Bronchial epithelial cell (primary cell): ENCODE results near the gene FTO. TPM values are rescaled to one million over a fixed set of nuclear protein-coding genes. Genes with fewer than 3 reads are reported as not detected.
"Not testable (repeated sequence)": the region's sequence is repeated elsewhere in the genome, so short reads cannot be mapped to it uniquely, and the experiment has no call there.

ENCODE experiments used
- DNase-seq: peaks from one replicate; pipeline ENCODE4 v3.0.0-alpha.2; 2010; ENCODE audit warnings: low read depth
- FAIRE-seq: peaks from 2 replicates; lab custom pipeline; 2011; peaks lifted over from hg19 to GRCh38; lab: Jason Lieb, UNC
- H3K27me3 ChIP-seq: 2 replicates; pipeline ENCODE4 v1.5.1; 2011; ENCODE audit warnings: low read length; ENCODE audit not compliant: control insufficient read depth, insufficient read depth
- H3K36me3 ChIP-seq: 2 replicates; pipeline ENCODE4 v1.5.1; 2011; ENCODE audit warnings: low read length; ENCODE audit not compliant: control insufficient read depth, insufficient read depth
- H3K4me3 ChIP-seq: 2 replicates; pipeline ENCODE4 v1.5.1; 2011; ENCODE audit warnings: mild to moderate bottlenecking, low read depth, low read length, control low read depth
- total RNA-seq: library from RNA; depleted of rRNA; stranded (reverse); fragments of >200 nt; gene quantifications from 2 replicates; pipeline ENCODE4 v1.2.1, GENCODE V29; 2014
- TF ChIP-seq, protein P1 (sequence below): IDR thresholded peaks from 2 replicates; pipeline ENCODE4 v1.5.1; 2011; ENCODE audit warnings: mild to moderate bottlenecking, moderate library complexity, low read length, control low read depth, inconsistent platforms; ENCODE audit not compliant: insufficient read depth, severe bottlenecking

FTO gene
- total RNA-seq, 1 donor from 2014 or later = 41.6 TPM

DNA sequence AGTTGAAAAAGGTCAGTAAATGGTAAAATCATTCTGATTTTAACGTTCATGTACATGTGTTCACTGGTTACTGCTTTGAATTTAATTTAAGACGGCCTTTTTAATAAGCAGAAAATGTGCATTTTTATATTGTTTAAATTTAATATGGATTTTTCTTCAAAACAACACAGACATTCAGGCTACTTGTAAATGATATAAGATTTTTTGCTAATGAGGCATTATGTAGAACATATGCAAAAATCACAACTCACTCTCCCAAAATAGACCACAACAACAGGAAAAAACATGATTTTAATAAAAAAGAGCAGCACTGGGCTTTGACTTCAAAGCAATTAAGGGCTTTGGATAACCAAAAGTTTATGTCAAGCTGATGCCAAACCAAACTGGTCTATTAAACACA is 22.6 kb upstream of the FTO start:
- Histone ChIP-seq H3K4me3 (no peak overlapping the region), H3K36me3 (no peaks in the 10 kb centered on the region), H3K27me3 (no peaks in the 10 kb centered on the region)
- no peak for DNase-seq
- TF ChIP-seq, protein P1, sequence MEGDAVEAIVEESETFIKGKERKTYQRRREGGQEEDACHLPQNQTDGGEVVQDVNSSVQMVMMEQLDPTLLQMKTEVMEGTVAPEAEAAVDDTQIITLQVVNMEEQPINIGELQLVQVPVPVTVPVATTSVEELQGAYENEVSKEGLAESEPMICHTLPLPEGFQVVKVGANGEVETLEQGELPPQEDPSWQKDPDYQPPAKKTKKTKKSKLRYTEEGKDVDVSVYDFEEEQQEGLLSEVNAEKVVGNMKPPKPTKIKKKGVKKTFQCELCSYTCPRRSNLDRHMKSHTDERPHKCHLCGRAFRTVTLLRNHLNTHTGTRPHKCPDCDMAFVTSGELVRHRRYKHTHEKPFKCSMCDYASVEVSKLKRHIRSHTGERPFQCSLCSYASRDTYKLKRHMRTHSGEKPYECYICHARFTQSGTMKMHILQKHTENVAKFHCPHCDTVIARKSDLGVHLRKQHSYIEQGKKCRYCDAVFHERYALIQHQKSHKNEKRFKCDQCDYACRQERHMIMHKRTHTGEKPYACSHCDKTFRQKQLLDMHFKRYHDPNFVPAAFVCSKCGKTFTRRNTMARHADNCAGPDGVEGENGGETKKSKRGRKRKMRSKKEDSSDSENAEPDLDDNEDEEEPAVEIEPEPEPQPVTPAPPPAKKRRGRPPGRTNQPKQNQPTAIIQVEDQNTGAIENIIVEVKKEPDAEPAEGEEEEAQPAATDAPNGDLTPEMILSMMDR = no peak
- no peak for FAIRE-seq

DNA sequence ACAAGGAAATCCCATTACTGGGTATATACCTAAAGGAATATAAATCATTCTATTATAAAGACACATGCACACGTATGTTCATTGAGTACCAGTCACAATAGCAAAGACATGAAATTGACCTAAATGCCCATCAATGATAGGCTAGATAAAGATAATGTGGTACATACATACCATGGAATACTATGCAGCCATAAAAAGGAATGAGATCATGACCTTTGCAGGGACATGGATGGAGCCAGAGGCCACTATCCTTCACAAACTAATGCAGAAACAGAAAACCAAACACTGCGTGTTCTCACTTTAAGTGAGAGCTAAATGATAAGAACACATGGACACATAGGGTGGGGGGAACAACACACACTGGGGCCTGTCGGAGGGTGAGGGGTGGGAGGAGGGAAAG is 18.6 kb upstream of the FTO start:
- H3K27me3 ChIP-seq, DNase-seq, H3K36me3 ChIP-seq, FAIRE-seq, H3K4me3 ChIP-seq: not testable (repeated sequence)

DNA sequence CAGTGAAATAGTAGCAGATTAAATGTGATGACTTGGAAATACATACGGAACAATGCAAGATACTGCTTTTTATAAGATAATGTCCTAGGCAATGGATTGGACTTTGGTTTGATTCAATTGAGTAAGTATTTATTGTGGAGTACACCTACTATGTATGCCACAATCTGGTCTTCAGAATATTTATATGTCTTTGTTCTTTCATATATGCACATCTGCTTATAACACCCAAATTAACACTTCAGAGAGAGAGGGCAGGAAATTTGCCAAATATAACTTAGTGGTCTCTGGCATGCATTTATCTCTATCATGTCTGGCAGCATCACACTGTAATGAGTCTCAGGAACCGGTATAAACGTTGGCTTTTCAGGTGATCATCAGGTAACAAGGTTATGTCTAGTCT is 17.2 kb upstream of the FTO start:
- TF ChIP-seq, protein P1 = no peak
- Histone ChIP-seq H3K4me3 (no peak overlapping the region), H3K36me3 (no peaks in the 10 kb centered on the region), H3K27me3 (no peaks in the 10 kb centered on the region)
- FAIRE-seq = no peak
- no peak for DNase-seq

DNA sequence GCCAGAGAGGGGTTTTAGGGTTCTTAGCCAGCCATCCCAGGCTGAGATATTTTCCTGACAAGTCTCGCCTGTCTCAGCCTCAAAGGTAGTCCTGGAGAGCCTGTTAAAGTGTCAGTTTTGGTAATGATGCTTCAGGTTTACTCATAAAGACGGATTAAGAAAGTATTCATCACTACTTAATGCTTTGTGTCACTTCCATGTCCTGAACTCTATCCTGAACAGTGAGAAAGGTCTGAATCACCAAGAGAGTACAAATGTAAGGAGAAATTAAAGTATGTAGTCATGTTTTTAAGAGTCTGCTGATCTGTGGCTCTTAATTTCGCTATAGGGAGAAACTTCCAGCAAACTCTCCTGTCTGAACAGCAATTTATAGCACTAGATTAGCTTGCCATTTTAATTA is 14.3 kb upstream of the FTO start:
- Histone ChIP-seq H3K4me3 (no peak overlapping the region), H3K36me3 (peaks cover 1% of the 10 kb centered on the region), H3K27me3 (no peaks in the 10 kb centered on the region)
- DNase-seq (peak; percentile 70), FAIRE-seq (peak; percentile 18)
- TF ChIP-seq, protein P1 = no peak

DNA sequence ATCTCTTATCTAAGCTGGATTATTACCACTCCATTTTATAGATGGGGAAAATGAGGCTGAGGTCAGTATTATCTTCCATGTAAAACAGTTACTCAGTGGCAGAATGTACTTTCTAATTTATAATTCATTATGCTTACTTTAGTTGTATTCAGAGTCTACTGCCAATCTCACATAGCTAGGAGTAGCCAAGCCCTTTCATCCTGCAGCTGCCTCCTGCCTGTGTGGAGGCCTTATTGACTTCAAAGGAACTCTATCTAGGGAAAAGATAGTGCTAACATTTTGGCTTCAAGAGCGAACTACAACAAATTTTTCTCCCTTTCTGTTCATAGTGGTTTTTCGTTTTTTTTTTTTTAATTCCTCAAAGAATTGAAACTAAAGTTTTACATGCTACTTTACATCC is 13.2 kb upstream of the FTO start:
- TF ChIP-seq, protein P1 = no peak
- Histone ChIP-seq H3K36me3 (peaks cover 1% of the 10 kb centered on the region), H3K27me3 (no peaks in the 10 kb centered on the region), H3K4me3 (no peak overlapping the region)
- DNase-seq = no peak
- no peak for FAIRE-seq

DNA sequence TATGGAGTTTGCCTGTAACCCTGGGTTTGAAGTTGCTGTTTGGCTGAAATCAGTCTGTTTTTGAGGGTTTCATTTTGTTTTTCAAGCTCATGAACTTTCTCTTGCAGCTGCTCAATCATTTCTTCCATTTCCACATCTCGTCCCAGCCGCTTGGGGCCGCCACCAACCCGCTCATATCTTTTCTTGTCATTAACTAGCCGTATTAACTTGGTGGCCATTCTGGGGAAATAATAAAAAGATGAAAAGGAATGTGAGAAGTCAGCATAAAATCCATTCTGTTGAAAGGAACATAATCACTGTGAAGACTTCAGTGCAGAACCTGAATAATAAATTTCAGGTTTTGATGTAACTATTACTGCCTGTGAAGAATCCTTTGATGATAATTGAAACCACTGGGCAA is 11.8 kb upstream of the FTO start:
- no peak for DNase-seq
- no peak overlapping the region for H3K4me3 ChIP-seq
- H3K36me3 ChIP-seq = peaks cover 1% of the 10 kb centered on the region
- no peaks in the 10 kb centered on the region for H3K27me3 ChIP-seq
- no peak for FAIRE-seq
- TF ChIP-seq, protein P1 = peak; percentile 7
